Measurements from ENCODE around the gene VAV3. TPM values are rescaled to one million over a fixed set of nuclear protein-coding genes. Genes with fewer than 3 reads are reported as not detected.

Gene VAV3
- total RNA-seq, 2 donors from 2014 or later, result 73.0 to 135 TPM

GRCh38 chr1:107875689-107876088, 89.3 kb downstream of the VAV3 start:
- Histone ChIP-seq H3K27ac (no peak overlapping the region), H3K4me3 (no peak overlapping the region), H3K4me1 (no peaks in the 10 kb centered on the region), H3K27me3 (no peaks in the 10 kb centered on the region), H3K9ac (ENCODE audit: low read depth in 2 of 2, low read length in 2 of 2) (no peak overlapping the region), H3K36me3 (no peaks in the 10 kb centered on the region), H3K9me3 (no peaks in the 10 kb centered on the region)
- TF ChIP-seq, protein P1, sequence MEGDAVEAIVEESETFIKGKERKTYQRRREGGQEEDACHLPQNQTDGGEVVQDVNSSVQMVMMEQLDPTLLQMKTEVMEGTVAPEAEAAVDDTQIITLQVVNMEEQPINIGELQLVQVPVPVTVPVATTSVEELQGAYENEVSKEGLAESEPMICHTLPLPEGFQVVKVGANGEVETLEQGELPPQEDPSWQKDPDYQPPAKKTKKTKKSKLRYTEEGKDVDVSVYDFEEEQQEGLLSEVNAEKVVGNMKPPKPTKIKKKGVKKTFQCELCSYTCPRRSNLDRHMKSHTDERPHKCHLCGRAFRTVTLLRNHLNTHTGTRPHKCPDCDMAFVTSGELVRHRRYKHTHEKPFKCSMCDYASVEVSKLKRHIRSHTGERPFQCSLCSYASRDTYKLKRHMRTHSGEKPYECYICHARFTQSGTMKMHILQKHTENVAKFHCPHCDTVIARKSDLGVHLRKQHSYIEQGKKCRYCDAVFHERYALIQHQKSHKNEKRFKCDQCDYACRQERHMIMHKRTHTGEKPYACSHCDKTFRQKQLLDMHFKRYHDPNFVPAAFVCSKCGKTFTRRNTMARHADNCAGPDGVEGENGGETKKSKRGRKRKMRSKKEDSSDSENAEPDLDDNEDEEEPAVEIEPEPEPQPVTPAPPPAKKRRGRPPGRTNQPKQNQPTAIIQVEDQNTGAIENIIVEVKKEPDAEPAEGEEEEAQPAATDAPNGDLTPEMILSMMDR (IDR thresholded peaks at IDR 0.05), result no peak
- DNase-seq, result no peak
- intact Hi-C loops (cut with DNase I), result no loop called here

DNA sequence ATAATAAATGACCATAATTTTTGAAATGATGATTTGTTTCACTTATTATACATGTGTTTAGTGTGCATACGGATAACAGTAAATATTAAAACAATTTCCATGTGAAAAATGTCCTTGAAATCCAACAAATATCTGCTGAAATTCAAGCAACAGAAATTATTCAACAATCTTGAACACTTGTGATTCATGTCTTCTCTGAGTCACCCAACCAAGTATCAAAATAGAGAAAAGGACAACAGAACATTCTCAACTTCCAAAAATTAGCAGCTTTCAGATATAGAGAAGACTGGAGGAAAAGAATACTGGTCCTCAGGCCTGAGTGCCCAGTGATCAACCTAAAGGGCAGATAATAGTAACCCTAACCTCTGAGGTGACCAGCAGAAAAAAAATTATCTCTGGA, 90.8 kb downstream of the VAV3 start:
- Histone ChIP-seq H3K4me3 (no peak overlapping the region), H3K9ac (ENCODE audit: low read depth in 2 of 2, low read length in 2 of 2) (no peak overlapping the region), H3K9me3 (no peaks in the 10 kb centered on the region), H3K27ac (no peak overlapping the region), H3K27me3 (no peaks in the 10 kb centered on the region), H3K4me1 (no peaks in the 10 kb centered on the region), H3K36me3 (no peaks in the 10 kb centered on the region)
- DNase-seq, result no peak
- intact Hi-C loops (cut with DNase I), result no loop called here
- TF ChIP-seq, protein P1 (IDR thresholded peaks at IDR 0.05), result no peak

- Histone ChIP-seq H3K27me3 (no peaks in the 10 kb centered on the region), H3K4me3 (no peak overlapping the region), H3K36me3 (no peaks in the 10 kb centered on the region), H3K4me1 (no peaks in the 10 kb centered on the region), H3K9me3 (no peaks in the 10 kb centered on the region), H3K9ac (ENCODE audit: low read depth in 2 of 2, low read length in 2 of 2) (no peak overlapping the region), H3K27ac (no peak overlapping the region)
- TF ChIP-seq, protein P1 (IDR thresholded peaks at IDR 0.05), result no peak
- intact Hi-C loops (cut with DNase I), result no loop called here
- DNase-seq, result no peak
Observed at GRCh38 chr1:107871687-107872395, 93.1 kb downstream of the VAV3 start.

DNA sequence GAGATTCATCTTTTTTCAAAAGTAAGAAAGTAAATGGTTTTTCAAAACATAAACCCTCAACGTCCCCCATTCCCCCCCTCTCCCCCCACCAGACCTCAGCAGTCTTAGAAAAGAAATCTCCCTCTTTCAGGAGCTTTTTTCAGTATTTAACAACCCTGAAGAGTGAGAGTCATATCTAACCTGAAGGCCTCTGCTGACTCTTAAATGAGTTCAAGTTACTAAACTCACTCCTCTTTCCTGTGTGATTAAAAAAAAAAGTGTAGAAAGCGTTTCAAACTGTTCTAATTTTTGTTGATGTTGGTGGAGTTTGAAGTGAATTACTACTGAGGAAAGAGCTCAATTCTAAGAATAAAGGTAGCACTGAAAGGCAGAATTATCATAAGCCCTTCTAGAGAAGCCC, 93.7 kb downstream of the VAV3 start:
- intact Hi-C loops (cut with DNase I), result no loop called here
- no peaks in the 10 kb centered on the region for H3K4me1 ChIP-seq
- no peaks in the 10 kb centered on the region for H3K9me3 ChIP-seq
- no peak for DNase-seq
- no peaks in the 10 kb centered on the region for H3K36me3 ChIP-seq
- no peak overlapping the region for H3K27ac ChIP-seq
- H3K9ac ChIP-seq (ENCODE audit: low read depth in 2 of 2, low read length in 2 of 2), result no peak overlapping the region
- no peaks in the 10 kb centered on the region for H3K27me3 ChIP-seq
- TF ChIP-seq, protein P1 (IDR thresholded peaks at IDR 0.05), result no peak
- H3K4me3 ChIP-seq, result no peak overlapping the region

GRCh38 chr1:107870696-107871095, 94.3 kb downstream of the VAV3 start:
- Histone ChIP-seq H3K27ac (no peak overlapping the region), H3K9ac (ENCODE audit: low read depth in 2 of 2, low read length in 2 of 2) (no peak overlapping the region), H3K36me3 (no peaks in the 10 kb centered on the region), H3K27me3 (no peaks in the 10 kb centered on the region), H3K9me3 (no peaks in the 10 kb centered on the region), H3K4me3 (no peak overlapping the region), H3K4me1 (no peaks in the 10 kb centered on the region)
- TF ChIP-seq, protein P1 (IDR thresholded peaks at IDR 0.05), result no peak
- DNase-seq, result no peak
- intact Hi-C loops (cut with DNase I), result no loop called here

Data from colonic mucosa (tissue), 4 donors.